HG02884 (cell line): ENCODE data around the gene SELENOO.

Experiments used
- ATAC-seq: cut with Tn5 transposase; IDR thresholded peaks from one replicate; pipeline ENCODE4 v1.9.1; 2021; ENCODE audit warnings: mild to moderate bottlenecking, moderate library complexity; ENCODE audit not compliant: unreplicated experiment

The SELENOO gene

DNA sequence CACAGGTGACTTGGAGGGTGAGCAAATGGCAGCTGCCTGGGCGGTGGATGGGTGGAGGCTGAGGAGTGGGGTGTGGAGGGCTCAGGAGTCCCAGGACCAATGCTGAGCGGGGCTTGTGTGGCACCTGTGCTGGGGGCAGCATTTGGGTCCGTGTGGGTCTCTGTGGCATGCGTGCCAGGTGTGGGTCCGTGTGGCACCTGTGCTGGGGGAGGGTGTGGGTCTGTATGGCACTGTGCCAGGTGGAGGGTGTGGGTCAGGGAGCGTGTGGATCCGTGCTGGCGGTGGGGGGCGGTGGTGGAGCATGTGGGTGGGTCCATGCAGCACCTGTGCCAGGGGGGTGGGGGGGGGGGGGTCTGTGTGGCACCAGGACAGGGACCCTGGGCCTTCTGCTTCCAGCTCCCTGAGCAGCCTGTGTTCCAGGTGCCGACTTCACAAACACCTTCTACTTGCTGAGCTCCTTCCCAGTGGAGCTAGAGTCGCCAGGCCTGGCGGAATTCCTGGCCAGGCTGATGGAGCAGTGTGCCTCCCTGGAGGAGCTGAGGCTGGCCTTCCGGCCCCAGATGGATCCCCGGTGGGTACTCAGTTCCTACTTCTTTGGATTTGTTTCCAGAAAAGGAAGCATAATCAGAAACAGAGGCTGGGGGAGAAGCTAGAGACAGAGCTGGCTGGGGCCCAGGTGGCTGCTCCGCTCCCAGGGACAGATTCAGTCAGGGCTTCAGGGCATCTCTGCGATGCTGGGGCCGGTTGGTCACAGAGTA is 14.7 kb downstream of the SELENOO start:
- no peak for ATAC-seq

DNA sequence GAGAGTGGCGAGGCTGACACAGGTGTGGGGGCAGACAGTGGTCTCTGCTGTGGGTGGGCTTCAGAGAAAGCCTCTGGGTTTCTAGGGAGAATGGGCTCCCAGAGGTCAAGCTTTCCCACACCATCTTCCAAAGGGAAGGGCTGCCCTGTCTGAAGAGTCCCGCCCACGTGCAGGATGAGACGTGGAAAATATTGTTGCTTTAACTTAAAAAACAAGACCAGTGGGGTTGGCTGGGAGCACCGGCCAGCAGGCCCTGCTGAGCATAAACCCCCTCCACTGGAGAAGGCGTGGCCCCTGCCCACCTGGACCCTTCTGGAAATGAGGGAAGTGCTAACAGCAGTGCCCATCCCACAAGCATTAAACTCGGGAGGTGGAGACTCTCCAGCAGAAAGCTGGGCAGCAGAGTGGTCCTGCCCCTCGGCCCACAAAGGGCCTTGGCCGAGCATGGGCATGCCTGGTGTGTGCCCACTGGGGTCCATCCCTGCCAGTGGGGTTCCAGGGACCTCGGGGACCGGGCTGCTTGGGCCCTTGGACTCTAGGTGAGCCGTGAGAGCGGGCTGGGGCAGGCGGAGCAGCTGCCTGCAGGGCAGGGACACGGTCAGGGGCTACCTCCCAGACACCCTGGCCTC is 15.4 kb downstream of the SELENOO start:
- ATAC-seq = no peak

DNA sequence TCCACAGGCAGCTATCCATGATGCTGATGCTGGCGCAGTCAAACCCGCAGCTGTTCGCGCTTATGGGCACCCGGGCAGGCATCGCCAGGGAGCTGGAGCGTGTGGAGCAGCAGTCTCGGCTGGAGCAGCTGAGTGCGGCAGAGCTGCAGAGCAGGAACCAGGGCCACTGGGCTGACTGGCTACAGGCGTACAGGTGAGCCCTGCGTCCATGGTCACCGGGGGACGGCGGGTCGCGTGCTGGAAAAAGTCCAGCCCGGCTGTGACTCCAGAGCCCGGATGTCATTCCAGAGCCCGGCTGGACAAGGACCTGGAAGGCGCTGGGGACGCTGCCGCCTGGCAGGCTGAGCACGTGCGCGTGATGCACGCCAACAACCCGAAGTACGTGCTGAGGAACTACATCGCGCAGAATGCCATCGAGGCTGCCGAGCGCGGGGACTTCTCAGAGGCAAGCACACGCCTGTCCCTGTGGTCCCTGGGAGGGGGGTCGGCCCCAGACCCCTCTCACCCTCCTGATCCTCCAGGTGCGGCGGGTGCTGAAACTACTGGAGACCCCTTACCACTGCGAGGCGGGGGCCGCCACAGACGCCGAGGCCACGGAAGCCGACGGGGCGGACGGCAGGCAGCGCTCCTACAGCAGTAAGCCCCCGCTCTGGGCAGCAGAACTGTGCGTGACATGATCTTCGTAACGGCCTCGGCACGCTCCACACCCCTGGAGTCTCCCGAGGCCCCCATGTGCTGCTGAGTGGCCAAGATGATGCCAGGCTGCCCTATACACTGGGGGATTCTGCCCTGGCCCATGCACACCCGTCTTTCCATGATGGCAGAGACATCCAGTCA is 16.1 kb downstream of the SELENOO start:
- ATAC-seq = no peak

DNA sequence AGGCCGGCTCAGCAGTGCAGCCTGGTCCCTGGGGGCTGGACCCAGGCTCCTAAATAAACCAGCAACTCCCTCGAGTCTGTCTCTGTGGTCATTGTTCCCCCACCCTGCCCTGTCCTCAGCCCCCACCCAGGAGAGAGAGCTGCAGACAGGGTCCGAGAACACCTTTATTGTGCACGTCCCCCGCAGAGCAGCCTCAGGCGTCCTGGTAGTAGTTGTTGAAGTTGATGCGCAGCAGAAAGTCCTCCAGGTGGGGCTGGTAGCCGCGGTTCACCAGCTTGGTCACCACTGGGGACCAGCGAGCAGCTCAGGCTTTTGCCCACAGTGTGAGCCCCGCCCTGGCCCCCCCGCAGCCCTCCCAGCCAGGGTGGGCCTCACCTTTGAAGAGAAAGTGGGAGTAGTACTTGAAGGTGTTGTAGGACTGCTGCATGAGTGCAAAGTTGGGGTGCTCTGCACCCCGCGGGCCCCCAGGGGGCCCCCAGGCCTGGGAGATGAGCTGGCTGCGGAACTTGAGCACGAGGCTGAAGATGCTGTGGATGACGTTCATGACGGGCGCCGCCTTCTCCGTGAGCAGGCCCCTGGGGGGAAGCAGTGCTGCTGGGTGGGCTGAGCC is 16.8 kb downstream of the SELENOO start:
- ATAC-seq = no peak

DNA sequence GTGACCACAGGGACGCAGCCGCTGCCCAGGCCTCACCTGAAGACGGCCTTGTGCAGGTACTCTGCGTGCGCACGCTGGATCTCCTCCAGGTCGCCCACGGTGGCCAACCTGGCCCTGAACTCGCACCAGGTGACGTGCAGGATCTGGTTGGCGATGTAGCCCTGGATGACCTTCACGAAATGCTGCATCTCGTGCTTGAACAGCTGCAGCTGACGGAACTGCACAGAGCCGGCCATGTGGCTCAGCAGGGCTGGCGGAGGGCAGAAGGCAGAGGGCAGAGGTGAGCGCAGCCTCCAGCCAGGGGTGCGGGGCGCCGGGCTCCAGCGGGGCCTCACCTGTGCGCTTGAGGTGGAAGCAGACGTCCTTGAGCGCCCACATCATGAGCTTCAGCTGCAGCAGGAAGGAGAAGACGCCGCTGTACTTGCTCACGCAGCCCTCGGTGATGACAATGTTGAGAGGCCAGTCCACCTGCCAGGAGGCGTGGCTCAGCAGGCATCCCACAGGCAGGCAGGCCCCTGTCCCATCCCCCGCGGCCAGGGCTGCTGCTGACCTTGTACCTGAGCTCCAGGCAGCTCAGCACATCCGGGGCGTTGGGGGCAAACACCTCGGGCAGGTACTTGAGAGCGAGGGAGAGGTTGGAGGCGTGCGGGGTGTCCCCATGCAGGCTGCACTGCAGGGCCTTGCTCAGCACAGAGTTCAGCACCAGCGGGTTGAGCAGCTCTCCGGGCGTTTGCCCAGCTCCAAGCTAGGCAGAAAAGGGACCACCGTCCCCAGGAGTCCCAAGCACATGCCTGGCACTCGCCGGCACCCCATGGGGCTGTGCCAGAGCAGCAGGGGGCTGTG is 17.6 kb downstream of the SELENOO start:
- ATAC-seq = no peak

DNA sequence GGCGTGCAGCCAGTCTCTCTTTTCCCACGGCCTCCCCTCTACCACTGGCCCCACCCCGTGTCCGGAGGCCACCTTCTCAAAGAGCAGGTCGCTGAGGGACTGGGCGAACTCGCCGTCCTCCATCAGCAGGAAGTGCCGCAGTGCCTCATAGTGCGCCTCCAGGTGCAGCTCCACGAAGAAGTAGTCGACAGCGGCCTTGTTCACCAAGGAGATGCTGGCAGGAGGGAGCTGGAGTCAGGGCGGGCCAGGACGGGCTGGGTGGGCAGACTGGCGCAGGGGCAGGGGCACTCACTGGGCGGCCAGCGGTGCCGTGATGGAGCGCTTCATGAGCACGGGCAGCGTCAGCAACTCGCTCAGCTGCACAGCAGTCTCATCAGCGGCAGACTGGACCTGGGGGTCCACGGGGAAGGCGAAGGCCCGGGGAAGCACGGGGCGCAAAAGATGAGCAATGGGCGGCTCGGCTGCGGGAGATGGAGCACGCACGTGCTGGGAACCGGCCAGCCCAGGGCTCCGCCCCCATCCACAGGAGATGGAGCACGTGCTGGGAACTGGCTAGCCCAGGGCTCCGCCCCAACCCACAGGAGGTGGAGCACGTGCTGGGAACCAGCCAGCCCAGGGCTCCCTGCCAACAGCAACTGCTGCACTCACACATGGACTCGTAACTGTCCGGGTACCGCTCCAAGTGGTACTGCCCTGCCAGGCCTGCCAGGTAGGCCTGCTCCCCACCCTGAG is 18.4 kb downstream of the SELENOO start:
- no peak for ATAC-seq

DNA sequence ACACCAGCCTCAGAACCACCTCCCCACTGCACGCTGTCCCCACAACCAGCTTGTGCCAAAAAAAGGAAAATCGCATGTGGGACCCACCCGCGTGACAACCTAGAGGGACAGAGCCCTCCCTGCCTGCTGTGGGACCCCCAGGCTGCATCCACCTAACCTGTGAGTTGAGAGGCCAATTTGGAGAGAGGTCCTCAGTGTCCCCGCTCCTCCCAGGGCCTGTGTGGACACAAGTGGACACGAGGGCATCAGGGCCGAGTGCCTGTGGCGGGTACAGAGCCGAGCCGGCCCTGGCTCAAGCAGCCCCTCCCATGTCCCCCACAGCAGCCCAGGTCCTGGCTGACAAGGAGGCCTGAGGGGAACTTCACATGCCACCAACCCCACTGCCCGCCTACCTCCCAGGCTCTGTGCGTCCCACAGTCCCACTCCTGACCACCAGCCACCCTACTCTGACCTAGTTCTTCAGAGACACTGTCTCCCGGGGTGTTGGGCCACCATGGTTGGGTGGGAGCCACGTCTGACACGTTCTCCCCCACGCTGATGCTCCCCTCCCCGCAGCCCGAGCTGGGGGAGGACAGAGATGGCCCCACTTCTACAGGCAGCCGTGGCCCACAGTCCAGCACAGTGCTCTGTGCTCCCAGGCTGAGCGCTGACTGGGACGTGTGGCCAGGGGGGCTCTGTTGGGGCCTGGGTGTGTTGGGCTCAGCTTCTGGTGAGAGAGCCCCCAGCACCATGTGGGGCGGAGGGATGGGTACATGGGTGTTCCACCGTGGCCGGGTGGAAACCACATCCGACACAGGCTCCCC is 19.2 kb downstream of the SELENOO start:
- ATAC-seq = no peak

DNA sequence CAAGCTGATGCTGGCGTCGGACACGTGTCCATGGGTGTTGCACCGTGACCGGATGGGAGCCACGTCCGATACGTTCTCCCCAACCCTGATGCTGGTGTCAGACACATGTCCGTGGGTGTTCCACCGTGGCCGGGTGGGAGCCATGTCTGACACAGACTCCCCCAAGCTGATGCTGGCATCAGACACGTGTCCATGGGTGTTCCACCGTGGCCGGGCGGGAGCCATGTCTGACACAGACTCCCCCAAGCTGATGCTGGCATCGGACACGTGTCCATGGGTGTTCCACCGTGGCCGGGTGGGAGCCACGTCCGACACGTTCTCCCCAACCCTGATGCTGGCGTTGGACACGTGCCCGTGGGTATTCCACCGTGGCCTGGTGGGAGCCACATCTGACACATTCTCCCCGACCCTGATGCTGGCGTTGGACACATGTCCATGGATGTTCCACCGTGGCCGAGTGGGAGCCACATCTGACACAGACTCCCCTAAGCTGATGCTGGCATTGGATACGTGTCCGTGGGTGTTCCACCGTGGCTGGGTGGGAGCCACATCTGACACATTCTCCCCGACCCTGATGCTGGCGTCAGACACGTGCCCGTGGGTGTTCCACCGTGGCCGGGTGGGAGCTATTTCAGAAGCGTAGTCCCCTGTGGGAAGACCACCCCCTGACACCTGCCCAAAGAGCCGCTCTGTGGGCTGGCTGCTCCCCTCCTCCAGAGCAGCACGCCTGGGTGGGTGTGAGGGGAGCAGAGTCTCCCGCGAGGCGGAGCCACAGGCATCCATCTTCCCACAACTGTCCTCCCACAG is 20.0 kb downstream of the SELENOO start:
- ATAC-seq = no peak

DNA sequence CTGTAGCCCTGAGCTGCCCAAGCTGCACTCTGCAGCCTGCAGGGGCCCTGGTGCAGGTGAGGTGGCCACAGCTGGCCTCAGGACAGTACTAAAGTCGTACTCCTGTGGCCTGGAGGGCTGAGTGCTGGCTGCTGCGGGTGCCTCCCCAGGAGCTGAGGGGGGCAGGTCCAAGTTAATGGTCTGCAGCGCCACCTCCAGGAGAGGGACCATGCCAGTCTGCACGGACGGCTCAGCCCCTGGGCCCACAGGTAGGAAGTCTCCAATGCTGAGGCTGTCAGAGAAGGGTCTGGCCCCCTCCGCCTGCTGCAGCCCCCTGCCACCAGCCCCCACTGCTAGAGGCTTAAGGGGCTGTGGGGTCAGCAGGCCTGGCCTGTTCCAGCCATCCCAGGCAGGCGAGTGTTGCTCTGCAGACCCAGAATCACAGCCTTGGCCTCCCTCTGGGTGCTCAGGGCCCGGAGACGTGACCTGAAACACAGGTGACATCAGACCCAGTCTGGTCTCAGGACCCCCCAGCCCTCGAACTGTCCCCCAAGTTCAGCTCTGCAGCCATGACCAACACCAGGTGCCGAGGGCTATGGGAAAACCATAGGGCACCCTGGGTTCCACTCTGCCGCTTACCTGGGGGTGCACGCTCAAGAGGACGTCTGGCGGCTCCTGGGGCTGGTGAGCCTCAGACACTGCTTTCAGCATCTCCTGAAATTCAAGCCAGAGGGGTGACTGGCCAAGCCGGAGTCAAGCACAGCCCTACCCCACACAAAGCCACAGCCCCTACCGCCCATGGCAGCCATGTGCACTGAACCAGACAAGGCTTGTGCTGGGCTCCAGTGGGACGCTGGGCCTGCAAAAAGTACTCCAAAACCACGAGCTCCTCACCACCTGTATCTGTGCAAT is 20.8 kb downstream of the SELENOO start:
- no peak for ATAC-seq

DNA sequence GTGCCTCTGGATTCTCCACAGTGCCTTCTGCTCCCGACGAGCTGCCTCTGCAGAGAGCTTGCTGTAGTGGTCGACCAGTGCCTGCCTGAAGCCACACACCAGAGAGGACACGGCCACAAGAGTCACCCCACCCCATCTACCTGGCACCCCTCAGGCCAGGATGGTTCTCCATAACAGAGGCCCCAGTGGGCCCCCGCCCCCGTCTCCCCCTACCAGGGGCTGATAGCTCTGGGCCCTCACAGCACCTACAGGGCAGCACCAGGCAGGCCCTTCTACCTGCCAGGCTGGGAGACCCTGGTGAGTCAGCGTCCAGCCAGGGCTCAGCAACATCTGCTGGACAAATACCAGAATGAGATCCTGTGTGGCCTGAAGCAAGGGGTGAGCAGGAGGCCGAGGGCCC is 21.7 kb downstream of the SELENOO start:
- ATAC-seq = no peak

DNA sequence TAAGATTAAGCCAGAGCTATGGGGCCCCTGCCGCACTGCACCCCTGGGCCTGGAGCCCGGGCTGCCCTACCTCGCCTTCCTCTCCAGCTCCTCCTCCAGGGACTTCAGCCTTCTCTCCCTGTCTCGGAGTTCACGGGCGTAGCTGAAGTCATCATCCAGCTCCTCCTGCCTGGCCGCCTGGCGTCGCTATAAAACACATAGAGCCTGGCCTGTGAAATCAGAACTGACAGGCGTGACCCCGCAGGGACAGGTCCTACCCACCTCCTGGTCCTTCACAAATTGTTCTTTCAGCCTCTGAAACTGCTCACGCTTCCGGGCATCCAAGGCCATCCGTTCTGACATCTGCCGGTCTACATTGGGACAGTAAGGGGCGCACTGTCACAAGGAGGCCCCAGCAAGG is 23.3 kb downstream of the SELENOO start:
- no peak for ATAC-seq

DNA sequence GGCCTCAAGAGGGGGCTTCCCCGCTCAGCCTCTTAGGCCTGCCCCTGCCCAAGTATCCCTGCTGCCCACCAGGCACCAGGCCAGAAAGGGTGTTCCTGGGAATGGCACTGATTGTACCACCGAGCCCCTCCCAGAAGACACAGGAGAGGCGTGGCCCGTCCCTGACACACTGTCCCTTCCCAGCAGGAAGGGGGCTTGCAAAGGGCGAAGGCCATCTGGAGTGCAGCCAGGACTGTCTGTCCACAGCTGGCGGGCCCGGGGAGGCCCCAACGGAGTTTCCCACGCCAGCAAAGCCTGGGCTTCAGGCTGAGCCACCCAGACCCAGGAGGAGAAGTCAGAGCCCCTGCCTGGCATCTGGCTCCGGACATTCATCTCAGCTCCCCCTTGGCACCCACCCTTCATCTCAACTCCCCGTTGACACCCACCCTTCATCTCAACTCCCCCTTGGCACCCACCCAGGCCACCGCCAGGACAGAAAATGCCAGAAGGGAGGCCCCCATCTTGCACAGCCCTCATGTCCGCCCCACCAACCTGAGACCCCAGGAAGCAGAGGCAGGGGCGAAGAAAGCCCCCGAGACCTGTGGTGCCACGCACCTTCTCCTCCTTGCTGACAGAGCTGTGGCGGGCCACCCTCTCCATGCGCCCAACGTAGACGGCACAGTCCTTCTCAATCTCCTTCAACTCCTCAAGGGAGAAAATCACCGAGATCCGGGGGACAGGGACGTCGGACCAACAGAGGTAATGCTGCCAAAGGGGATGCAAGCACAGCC is 24.6 kb downstream of the SELENOO start:
- no peak for ATAC-seq

DNA sequence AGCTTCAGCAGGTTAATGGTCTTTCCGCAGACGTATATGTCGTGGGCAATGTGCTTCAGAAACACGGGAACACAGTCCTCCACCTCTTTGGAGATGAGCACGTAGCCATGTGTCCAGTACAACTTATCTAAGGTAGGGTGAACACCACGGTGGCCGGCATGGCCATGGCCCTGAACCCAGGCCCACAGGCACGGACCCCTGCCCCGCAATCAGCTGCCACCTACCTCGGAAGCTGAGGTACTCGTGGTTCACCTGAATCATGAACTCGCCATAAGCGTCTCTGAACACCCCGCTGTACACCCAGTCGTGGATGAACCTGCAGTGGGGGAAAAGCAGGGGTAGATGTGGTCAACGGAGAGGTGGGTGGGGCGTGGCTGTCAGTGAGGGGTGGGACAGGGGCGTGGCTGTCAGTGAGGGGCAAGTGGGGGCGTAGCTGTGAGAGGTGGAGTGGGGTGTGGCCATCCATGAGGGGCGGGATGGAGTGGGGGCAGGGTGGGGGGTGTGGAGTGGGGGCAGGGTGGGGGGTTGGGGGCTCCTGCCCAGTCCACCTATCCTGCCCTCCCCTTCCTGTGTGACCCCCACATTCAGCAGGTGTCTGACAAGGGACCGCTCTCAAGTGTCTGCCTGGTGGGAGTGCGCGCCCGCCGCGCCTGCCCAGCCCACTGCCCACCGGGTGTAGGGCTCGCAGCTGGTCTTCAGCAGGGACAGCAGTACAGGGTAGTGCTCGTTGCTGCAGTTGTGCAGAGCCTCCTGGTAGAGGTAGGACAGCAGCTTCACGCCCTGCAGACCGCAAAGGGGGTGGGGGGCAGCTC is 25.5 kb downstream of the SELENOO start:
- ATAC-seq = no peak

DNA sequence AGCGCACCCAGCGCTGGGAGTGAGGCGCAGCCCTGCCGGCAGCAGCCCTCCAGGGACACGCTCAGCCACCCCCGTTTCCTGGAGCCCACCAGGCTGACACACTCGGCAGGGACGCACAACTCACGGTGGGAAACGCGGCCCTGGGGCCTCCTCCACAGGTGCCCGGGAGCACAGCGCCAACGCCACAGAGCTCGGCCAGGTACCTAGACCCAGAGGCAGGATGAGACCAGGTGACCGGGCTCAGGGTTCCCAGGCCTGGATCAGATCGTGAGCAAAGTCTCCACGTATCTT is 26.0 kb downstream of the SELENOO start:
- no peak for ATAC-seq

DNA sequence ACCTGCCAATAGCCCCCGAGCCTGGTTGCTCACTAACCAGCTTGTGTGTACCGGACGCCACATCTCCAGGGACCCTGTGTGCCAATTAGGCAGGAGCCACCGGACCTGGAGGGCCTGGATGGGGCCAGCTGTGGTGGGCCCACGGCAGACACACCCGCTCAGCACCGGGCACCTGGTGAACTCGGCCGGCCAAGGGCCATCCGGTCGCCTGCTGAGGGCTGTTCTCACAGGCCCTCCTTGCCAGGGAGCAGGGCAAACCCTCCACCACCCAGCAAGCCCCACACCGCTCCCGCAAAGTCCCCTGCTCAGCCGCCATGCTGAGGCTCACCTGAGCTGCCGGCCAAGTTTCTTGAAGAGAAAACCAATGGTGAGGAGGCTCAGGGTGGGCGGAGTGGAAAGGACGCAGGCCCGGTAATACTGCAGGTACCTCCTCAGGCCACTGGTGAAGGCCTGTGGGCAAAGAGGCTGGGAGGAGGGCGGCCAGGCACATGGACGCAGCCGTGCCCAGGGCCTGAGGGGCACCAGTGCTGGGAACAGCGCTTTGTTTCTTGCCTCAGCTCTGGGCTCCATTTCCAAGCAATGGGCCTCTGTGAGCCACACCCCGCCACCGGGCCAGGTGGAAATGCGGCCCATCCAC is 26.9 kb downstream of the SELENOO start:
- no peak for ATAC-seq
